ENCODE data around the gene FAM186B. TPM values are rescaled to one million over a fixed set of nuclear protein-coding genes. Genes with fewer than 3 reads are reported as not detected.

The FAM186B gene
- total and polyA plus RNA-seq, 2 of the 13 experiments (the other 11 are each of a cell fraction or from before 2014, with no cell fraction given), result 0.07 to 0.20 TPM

- TF ChIP-seq RXRA (CRISPR knock-in tag; IDR thresholded peaks at IDR 0.05), result 0 out of 2 replicates have a peak, but pooled peaks have one; percentile 18
- TF ChIP-seq ZNF274 (CRISPR knock-in tag; IDR thresholded peaks at IDR 0.05), result no peak
- TF ChIP-seq NCOR1 (IDR thresholded peaks at IDR 0.05; ENCODE audit: borderline replicate concordance, low read length), result no peak
- no peak for TF ChIP-seq JUN (CRISPR knock-in tag; IDR thresholded peaks at IDR 0.05)
- no peak for TF ChIP-seq ZNF597 (CRISPR knock-in tag; IDR thresholded peaks at IDR 0.05)
- TF ChIP-seq SMARCC2 (IDR thresholded peaks at IDR 0.05), result no peak
- TF ChIP-seq MIXL1 (CRISPR knock-in tag; IDR thresholded peaks at IDR 0.05), result no peak
- TF ChIP-seq E2F1 (CRISPR knock-in tag; IDR thresholded peaks at IDR 0.05), result no peak
- no peak for TF ChIP-seq IRF2 (CRISPR knock-in tag; IDR thresholded peaks at IDR 0.05)
- TF ChIP-seq XRCC5 (optimal IDR thresholded peaks at IDR 0.05; ENCODE audit: low read length), result peak; percentile 19
- peak; percentile 62 for TF ChIP-seq MAX (IDR thresholded peaks at IDR 0.05)
- TF ChIP-seq HNF4A (CRISPR knock-in tag; IDR thresholded peaks at IDR 0.05), result peak; percentile 29; the same call in 1 of the 2 replicates
- peak; percentile 41; the same call in 1 of the 2 replicates for TF ChIP-seq ZFX (CRISPR knock-in tag; IDR thresholded peaks at IDR 0.05; ENCODE audit: low read depth)
- TF ChIP-seq ZNF468 (CRISPR knock-in tag; IDR thresholded peaks at IDR 0.05), result no peak
- TF ChIP-seq TARDBP (CRISPR knock-in tag; IDR thresholded peaks at IDR 0.05), result no peak
- TF ChIP-seq KAT2B (IDR thresholded peaks at IDR 0.05; ENCODE audit: borderline replicate concordance, low read depth, low read length), result no peak
- 0 out of 2 replicates have a peak, but pooled peaks have one; percentile 53 for TF ChIP-seq MTF2 (CRISPR knock-in tag; IDR thresholded peaks at IDR 0.05; ENCODE audit: borderline replicate concordance)
- TF ChIP-seq TOE1 (CRISPR knock-in tag; IDR thresholded peaks at IDR 0.05), result no peak
- no peak for TF ChIP-seq ZNF138 (CRISPR knock-in tag; IDR thresholded peaks at IDR 0.05; ENCODE audit: low read depth)
- no peak for TF ChIP-seq ZNF878 (CRISPR knock-in tag; IDR thresholded peaks at IDR 0.05)
- peak; percentile 41; the same call in 1 of the 2 replicates for TF ChIP-seq ARID4A (CRISPR knock-in tag; IDR thresholded peaks at IDR 0.05; ENCODE audit: borderline replicate concordance)
- no peak for TF ChIP-seq TBX3 (IDR thresholded peaks at IDR 0.05; ENCODE audit: borderline replicate concordance)
- TF ChIP-seq ZNF362 (CRISPR knock-in tag; IDR thresholded peaks at IDR 0.05; ENCODE audit: borderline replicate concordance), result no peak
- TF ChIP-seq ONECUT2 (CRISPR knock-in tag; IDR thresholded peaks at IDR 0.05), result no peak
These were observed 62.1 kb downstream of the FAM186B start (continued) for GRCh38 chr12:49543221-49543913.
